MM.1S (cell line): Measurements from ENCODE around the gene SLC5A6.

Experiments
- DNase-seq: peaks from one replicate; pipeline ENCODE4 v3.0.0-alpha.2; 2015
- H2AFZ ChIP-seq: fragments of 300-600 bp; sonication (generic); 2 replicates; pipeline ENCODE4 v1.6.0; 2016; ENCODE audit warnings: antibody characterized with exemption, low read length
- H3F3A ChIP-seq: fragments of 300-600 bp; sonication (generic); 2 replicates; pipeline ENCODE4 v1.6.1; 2016; ENCODE audit warnings: mild to moderate bottlenecking, antibody characterized with exemption, low read length, moderate library complexity, mixed read lengths; ENCODE audit not compliant: insufficient read depth
- H3K27ac ChIP-seq: fragments of 300-600 bp; sonication (generic); 2 replicates; pipeline ENCODE4 v1.5.1; 2016; ENCODE audit warnings: mild to moderate bottlenecking, low read length
- H3K27me3 ChIP-seq: fragments of 300-600 bp; sonication (generic); replicated peaks from 2 replicates; pipeline ENCODE4 v1.6.0; 2016; ENCODE audit warnings: low read length; ENCODE audit not compliant: insufficient read depth
- H3K36me3 ChIP-seq: fragments of 300-600 bp; sonication (generic); replicated peaks from 2 replicates; pipeline ENCODE4 v1.6.1; 2016; ENCODE audit warnings: mild to moderate bottlenecking, low read length, mixed read lengths; ENCODE audit not compliant: insufficient read depth
- H3K4me1 ChIP-seq: fragments of 300-600 bp; sonication (generic); 2 replicates; pipeline ENCODE4 v1.6.1; 2016; ENCODE audit warnings: low read length, mixed read lengths
- H3K4me2 ChIP-seq: fragments of 300-600 bp; sonication (generic); 2 replicates; pipeline ENCODE4 v1.6.0; 2016; ENCODE audit warnings: low read depth, low read length
- H3K4me3 ChIP-seq: fragments of 300-600 bp; sonication (generic); 2 replicates; pipeline ENCODE4 v1.5.1; 2016; ENCODE audit warnings: low read length, mixed read lengths
- H3K79me2 ChIP-seq: fragments of 300-600 bp; sonication (generic); 2 replicates; pipeline ENCODE4 v1.6.1; 2016; ENCODE audit warnings: mixed run types, low read length, mixed read lengths
- H3K9ac ChIP-seq: fragments of 300-600 bp; sonication (generic); 2 replicates; pipeline ENCODE4 v1.6.1; 2016; ENCODE audit warnings: low read length, mixed read lengths
- H3K9me2 ChIP-seq: fragments of 300-600 bp; sonication (generic); replicated peaks from 2 replicates; pipeline ENCODE4 v1.6.1; 2016; ENCODE audit warnings: mild to moderate bottlenecking, low read length, mixed read lengths; ENCODE audit not compliant: insufficient read depth
- H3K9me3 ChIP-seq: fragments of 300-600 bp; sonication (generic); replicated peaks from 2 replicates; pipeline ENCODE4 v1.6.1; 2016; ENCODE audit warnings: mild to moderate bottlenecking, low read length, mixed read lengths; ENCODE audit not compliant: insufficient read depth
- H4K20me1 ChIP-seq: fragments of 300-600 bp; sonication (generic); 2 replicates; pipeline ENCODE4 v1.6.1; 2016; ENCODE audit warnings: mild to moderate bottlenecking, low read length, moderate library complexity, mixed read lengths; ENCODE audit not compliant: insufficient read depth
- EZH2 ChIP-seq: fragments of 300-600 bp; sonication (generic); optimal IDR thresholded peaks from 2 replicates; pipeline ENCODE3; 2017; ENCODE audit warnings: low read depth, mild to moderate bottlenecking, antibody characterized with exemption, low read length, mixed read lengths
- EZH2phosphoT487 ChIP-seq: fragments of 300-600 bp; sonication (generic); IDR thresholded peaks from 2 replicates; pipeline ENCODE4 v1.6.1; 2018; ENCODE audit warnings: antibody characterized with exemption, low read length
- TF ChIP-seq, protein P1 (sequence below): fragments of 300-600 bp; sonication (generic); IDR thresholded peaks from 2 replicates; pipeline ENCODE4 v1.5.1; 2016; ENCODE audit warnings: antibody characterized with exemption, low read length, mixed read lengths

SLC5A6 gene

GRCh38 chr2:27208486-27209050 is 3.5 kb downstream of the SLC5A6 start:
- Histone ChIP-seq H3K79me2 (peaks cover 25% of the 10 kb centered on the region), H3K9me3 (no peaks in the 10 kb centered on the region), H3K9ac (no peak overlapping the region), H3K36me3 (no peaks in the 10 kb centered on the region; the same call in 1 of the 2 replicates), H3K4me3 (no peak overlapping the region), H3K27ac (no peak overlapping the region), H3F3A (peaks cover 14% of the 10 kb centered on the region; the same call in 1 of the 2 replicates), H4K20me1 (no peaks in the 10 kb centered on the region), H2AFZ (no peak overlapping the region), H3K9me2 (no peaks in the 10 kb centered on the region), H3K4me2 (no peak overlapping the region), H3K4me1 (peaks cover 21% of the 10 kb centered on the region), H3K27me3 (no peaks in the 10 kb centered on the region)
- TF ChIP-seq EZH2phosphoT487 (no peak), EZH2 (no peak)
- TF ChIP-seq, protein P1, sequence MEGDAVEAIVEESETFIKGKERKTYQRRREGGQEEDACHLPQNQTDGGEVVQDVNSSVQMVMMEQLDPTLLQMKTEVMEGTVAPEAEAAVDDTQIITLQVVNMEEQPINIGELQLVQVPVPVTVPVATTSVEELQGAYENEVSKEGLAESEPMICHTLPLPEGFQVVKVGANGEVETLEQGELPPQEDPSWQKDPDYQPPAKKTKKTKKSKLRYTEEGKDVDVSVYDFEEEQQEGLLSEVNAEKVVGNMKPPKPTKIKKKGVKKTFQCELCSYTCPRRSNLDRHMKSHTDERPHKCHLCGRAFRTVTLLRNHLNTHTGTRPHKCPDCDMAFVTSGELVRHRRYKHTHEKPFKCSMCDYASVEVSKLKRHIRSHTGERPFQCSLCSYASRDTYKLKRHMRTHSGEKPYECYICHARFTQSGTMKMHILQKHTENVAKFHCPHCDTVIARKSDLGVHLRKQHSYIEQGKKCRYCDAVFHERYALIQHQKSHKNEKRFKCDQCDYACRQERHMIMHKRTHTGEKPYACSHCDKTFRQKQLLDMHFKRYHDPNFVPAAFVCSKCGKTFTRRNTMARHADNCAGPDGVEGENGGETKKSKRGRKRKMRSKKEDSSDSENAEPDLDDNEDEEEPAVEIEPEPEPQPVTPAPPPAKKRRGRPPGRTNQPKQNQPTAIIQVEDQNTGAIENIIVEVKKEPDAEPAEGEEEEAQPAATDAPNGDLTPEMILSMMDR: no peak
- DNase-seq: no peak

DNA sequence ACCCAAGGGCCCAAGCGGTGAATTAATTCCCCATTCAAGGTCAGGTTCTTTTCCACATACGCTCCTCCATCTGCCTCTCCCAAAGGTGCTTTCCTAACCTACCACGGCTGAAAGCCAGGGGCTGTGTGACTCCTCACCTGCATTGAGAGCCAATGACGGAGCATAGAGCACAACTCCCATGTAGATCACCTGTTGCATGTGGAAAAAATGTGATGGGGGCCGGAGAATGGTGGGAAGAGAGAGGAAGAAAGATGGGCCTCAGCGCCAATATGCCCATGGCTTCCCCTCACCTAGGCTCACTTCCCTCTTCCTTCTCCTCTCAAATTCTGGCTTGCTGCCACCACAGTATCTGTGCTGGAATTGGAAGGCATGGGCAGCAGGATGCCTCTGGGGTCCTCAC is 5.7 kb downstream of the SLC5A6 start:
- no peak for DNase-seq
- H3K9me3 ChIP-seq: no peaks in the 10 kb centered on the region
- H3K9me2 ChIP-seq: no peaks in the 10 kb centered on the region
- H3K4me3 ChIP-seq: no peak overlapping the region
- no peak overlapping the region for H3K9ac ChIP-seq
- no peaks in the 10 kb centered on the region; the same call in 1 of the 2 replicates for H3K36me3 ChIP-seq
- no peak overlapping the region for H2AFZ ChIP-seq
- no peaks in the 10 kb centered on the region for H3K27me3 ChIP-seq
- H4K20me1 ChIP-seq: no peaks in the 10 kb centered on the region
- H3F3A ChIP-seq: 0 out of 2 replicates have a peak, but pooled peaks cover 4% of the 10 kb centered on the region
- no peak overlapping the region for H3K4me2 ChIP-seq
- H3K27ac ChIP-seq: no peak overlapping the region; the same call in 1 of the 2 replicates
- TF ChIP-seq EZH2phosphoT487 (no peak), EZH2 (no peak)
- TF ChIP-seq, protein P1: no peak
- H3K79me2 ChIP-seq: peaks cover 10% of the 10 kb centered on the region; the same call in 1 of the 2 replicates
- peaks cover 16% of the 10 kb centered on the region for H3K4me1 ChIP-seq

GRCh38 chr2:27205206-27205605 is 6.9 kb downstream of the SLC5A6 start:
- Histone ChIP-seq H4K20me1 (no peaks in the 10 kb centered on the region), H3K4me3 (no peak overlapping the region), H3K9me2 (no peaks in the 10 kb centered on the region), H3F3A (0 out of 2 replicates have a peak, but pooled peaks cover 4% of the 10 kb centered on the region), H3K36me3 (no peaks in the 10 kb centered on the region; the same call in 1 of the 2 replicates), H3K79me2 (0 out of 2 replicates have a peak, but pooled peaks cover 6% of the 10 kb centered on the region), H3K27ac (peak overlapping the region; percentile 24; the same call in 1 of the 2 replicates), H2AFZ (no peak overlapping the region), H3K9me3 (no peaks in the 10 kb centered on the region), H3K4me2 (no peak overlapping the region), H3K9ac (no peak overlapping the region), H3K4me1 (peaks cover 12% of the 10 kb centered on the region), H3K27me3 (no peaks in the 10 kb centered on the region)
- no peak for DNase-seq
- no peak for TF ChIP-seq EZH2
- TF ChIP-seq EZH2phosphoT487: no peak
- TF ChIP-seq, protein P1: no peak
